Body of pancreas (tissue), 4 donors: ENCODE measurements around the gene ZNF469. TPM values are rescaled to one million over a fixed set of nuclear protein-coding genes. Genes with fewer than 3 reads are reported as not detected.
"Not testable (repeated sequence)": the region's sequence is repeated elsewhere in the genome, so short reads cannot be mapped to it uniquely, and the experiment has no call there.

Source experiments
- ATAC-seq: fragments of 150-250 bp; one replicate; pipeline ENCODE4 v1.9.1; 2016
- DNase-seq, 4 donors: peaks; one replicate each; pipeline ENCODE4 v3.0.0-alpha.2; 2019
- H3K27ac ChIP-seq, 4 donors: fragments of 200-600 bp; sonication (generic); 1 replicate in 3 of 4; 2 replicates in 1 of 4; pipeline versions ENCODE4 v1.5.1 to v1.6.1; 2016 to 2019; ENCODE audit warnings: mild to moderate bottlenecking in 1 of 4, mixed read lengths in 1 of 4, moderate library complexity in 1 of 4
- H3K27me3 ChIP-seq, 2 donors: fragments of 200-600 bp; sonication (generic); one replicate each; pipeline ENCODE4 v1.6.0; 2016; ENCODE audit warnings: mild to moderate bottlenecking in 1 of 2
- H3K36me3 ChIP-seq, 2 donors: fragments of 200-600 bp; sonication (generic); replicated peaks in 1 of 2; 2 replicates each; pipeline ENCODE4 v1.5.1; 2016; ENCODE audit warnings: low read depth in 2 of 2; ENCODE audit not compliant: insufficient read depth in 1 of 2
- H3K4me1 ChIP-seq: fragments of 200-600 bp; sonication (generic); one replicate; pipeline ENCODE4 v1.6.0; 2016
- H3K4me3 ChIP-seq, 2 donors: fragments of 200-600 bp; sonication (generic); 1 replicate in 1 of 2; 2 replicates in 1 of 2; pipeline ENCODE4 v1.5.1; 2016 to 2019
- H3K9me3 ChIP-seq, 3 donors: fragments of 200-600 bp; sonication (generic); 1 replicate in 2 of 3; 2 replicates in 1 of 3; pipeline ENCODE4 v1.5.1; 2016
- CTCF ChIP-seq, 7 experiments: fragments of 450-650 bp in 4 of 7; fragments of 200-600 bp in 3 of 7; sonication (generic) in 3 of 7; IDR thresholded peaks; one replicate each; pipeline ENCODE4 v1.5.1; 2016 to 2019; ENCODE audit warnings: antibody characterized with exemption in 7 of 7
- POLR2A ChIP-seq, 3 donors: fragments of 450-650 bp; IDR thresholded peaks; one replicate each; pipeline ENCODE4 v1.6.1; 2016; ENCODE audit warnings: antibody characterized with exemption in 3 of 3, mild to moderate bottlenecking in 2 of 3
- WGBS, 2 donors: methylation state at CpG; one replicate each; pipeline ENCODE4 v1.1.5; 2017; 5-methylcytosine and 5-hydroxymethylcytosine counted together
- intact Hi-C: fragments of 100-400 bp; cut with DNase I; formaldehyde crosslinking; loops from one replicate; pipeline ENCODE4 v1.15.1; 2023
- total RNA-seq, 2 donors: library from RNA; depleted of rRNA; stranded (reverse); fragments of >200 nt; gene quantifications; one replicate each; pipeline ENCODE4 v1.1.0, GENCODE V29; 2016

ZNF469 gene
- total RNA-seq, 2 donors from 2014 or later: 0.99 to 1.0 TPM

- TF ChIP-seq CTCF (IDR thresholded peaks at IDR 0.05): no peak
- no peak for TF ChIP-seq POLR2A (IDR thresholded peaks at IDR 0.05)
- Histone ChIP-seq H3K9me3 (no peaks in the 10 kb centered on the region), H3K27ac (no peak overlapping the region), H3K36me3 (no peaks in the 10 kb centered on the region), H3K27me3 (no peaks in the 10 kb centered on the region), H3K4me3 (no peak overlapping the region), H3K4me1 (no peaks in the 10 kb centered on the region)
- no peak for DNase-seq
- 68 to 77% methylated on average over 18 to 24 of the region's 29 CpGs for WGBS, 2 donors
- no peak for ATAC-seq
- intact Hi-C loops: no loop called here
Observed at GRCh38 chr16:88409296-88410065, 26.7 kb downstream of the ZNF469 start.

DNA sequence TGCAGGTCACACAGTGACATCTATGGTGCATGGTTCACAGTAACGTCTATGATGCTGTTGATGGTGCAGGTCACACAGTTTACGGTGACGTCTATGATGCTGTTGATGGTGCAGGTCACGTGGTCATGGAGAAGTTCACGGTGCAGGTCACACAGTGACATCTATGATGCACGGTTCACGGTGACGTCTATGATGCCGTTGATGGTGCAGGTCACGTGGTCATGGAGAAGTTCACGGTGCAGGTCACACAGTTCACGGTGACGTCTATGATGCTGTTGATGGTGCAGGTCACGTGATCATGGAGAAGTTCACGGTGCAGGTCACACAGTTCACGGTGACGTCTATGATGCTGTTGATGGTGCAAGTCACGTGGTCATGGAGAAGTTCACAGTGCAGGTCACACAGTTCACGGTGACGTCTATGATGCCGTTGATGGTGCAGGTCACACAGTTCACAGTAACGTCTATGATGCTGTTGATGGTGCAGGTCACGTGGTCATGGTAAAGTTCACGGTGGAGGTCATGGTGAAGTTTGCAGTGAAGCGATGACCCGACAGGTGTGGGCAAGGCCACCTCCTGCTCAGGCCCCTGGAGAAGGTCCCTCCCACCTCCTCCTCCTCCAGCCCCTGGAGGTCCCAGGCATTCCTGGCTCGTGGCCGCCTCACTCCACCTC, 27.7 kb downstream of the ZNF469 start:
- H3K4me1 ChIP-seq, ATAC-seq, H3K27ac ChIP-seq, H3K4me3 ChIP-seq, H3K9me3 ChIP-seq, intact Hi-C loops, H3K36me3 ChIP-seq, DNase-seq, H3K27me3 ChIP-seq: not testable (repeated sequence)
- 82 to 86% methylated on average over 28 of the region's 28 CpGs for WGBS, 2 donors

GRCh38 chr16:88411951-88412576, 29.3 kb downstream of the ZNF469 start:
- Histone ChIP-seq H3K4me3 (no peak overlapping the region), H3K36me3 (no peaks in the 10 kb centered on the region), H3K27ac (no peak overlapping the region), H3K9me3 (no peaks in the 10 kb centered on the region), H3K4me1 (no peaks in the 10 kb centered on the region), H3K27me3 (no peaks in the 10 kb centered on the region)
- no peak for TF ChIP-seq CTCF (IDR thresholded peaks at IDR 0.05)
- no peak for TF ChIP-seq POLR2A (IDR thresholded peaks at IDR 0.05)
- intact Hi-C loops: no loop called here
- WGBS, 2 donors: 78 to 87% methylated on average over 6 to 12 of the region's 18 CpGs
- DNase-seq (no peak), ATAC-seq (no peak)

GRCh38 chr16:88412766-88413165, 30.0 kb downstream of the ZNF469 start:
- no peak for DNase-seq
- no peak overlapping the region for H3K4me3 ChIP-seq
- WGBS, 2 donors: 63 to 71% methylated on average over 4 to 16 of the region's 16 CpGs

More at GRCh38 chr16:88412766-88413165, 30.0 kb downstream of the ZNF469 start:
- Histone ChIP-seq H3K36me3 (no peaks in the 10 kb centered on the region), H3K9me3 (no peaks in the 10 kb centered on the region), H3K27me3 (no peaks in the 10 kb centered on the region), H3K27ac (no peak overlapping the region), H3K4me1 (no peaks in the 10 kb centered on the region)
- intact Hi-C loops: no loop called here
- ATAC-seq: no peak
- no peak for TF ChIP-seq CTCF (IDR thresholded peaks at IDR 0.05)
- no peak for TF ChIP-seq POLR2A (IDR thresholded peaks at IDR 0.05)
